ENCODE data around the gene SLC24A3.

The SLC24A3 gene

GRCh38 chr20:19460386-19460785 is 247.9 kb downstream of the SLC24A3 start:
- H3K4me3 ChIP-seq (replicated peaks; ENCODE audit: low read depth, low read length): no peak overlapping the region
- peak; percentile 8 for DNase-seq (ENCODE audit: low read depth)
- TF ChIP-seq CTCF (IDR thresholded peaks at IDR 0.05; ENCODE audit: low read length, missing control alignments): no peak

DNA sequence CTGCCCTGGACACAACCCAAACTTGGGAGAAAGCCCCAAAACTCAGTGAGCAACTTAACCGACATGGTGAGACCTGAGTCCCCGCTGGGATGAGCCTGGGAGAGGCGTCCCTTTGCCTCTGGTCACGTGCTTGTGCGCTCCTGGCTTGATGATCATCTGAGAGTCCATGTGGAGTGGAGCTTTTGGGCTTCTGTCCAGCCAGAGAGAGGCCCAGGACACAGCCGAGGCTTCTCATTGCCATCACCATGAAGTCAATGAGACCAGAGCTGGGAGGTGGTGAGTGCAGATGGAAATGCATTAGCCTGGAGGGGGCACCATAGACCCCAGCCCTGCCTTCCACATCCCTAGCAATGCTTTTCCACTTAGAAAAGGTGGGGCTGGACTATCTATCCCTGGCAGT is 250.0 kb downstream of the SLC24A3 start:
- no peak for TF ChIP-seq CTCF (IDR thresholded peaks at IDR 0.05; ENCODE audit: low read length, missing control alignments)
- H3K4me3 ChIP-seq (replicated peaks; ENCODE audit: low read depth, low read length): no peak overlapping the region
- DNase-seq (ENCODE audit: low read depth): no peak

- no peak for TF ChIP-seq CTCF (IDR thresholded peaks at IDR 0.05; ENCODE audit: low read length, missing control alignments)
- no peak for DNase-seq (ENCODE audit: low read depth)
- no peak overlapping the region for H3K4me3 ChIP-seq (replicated peaks; ENCODE audit: low read depth, low read length)
Observed at GRCh38 chr20:19463597-19463996, 251.2 kb downstream of the SLC24A3 start.

DNA sequence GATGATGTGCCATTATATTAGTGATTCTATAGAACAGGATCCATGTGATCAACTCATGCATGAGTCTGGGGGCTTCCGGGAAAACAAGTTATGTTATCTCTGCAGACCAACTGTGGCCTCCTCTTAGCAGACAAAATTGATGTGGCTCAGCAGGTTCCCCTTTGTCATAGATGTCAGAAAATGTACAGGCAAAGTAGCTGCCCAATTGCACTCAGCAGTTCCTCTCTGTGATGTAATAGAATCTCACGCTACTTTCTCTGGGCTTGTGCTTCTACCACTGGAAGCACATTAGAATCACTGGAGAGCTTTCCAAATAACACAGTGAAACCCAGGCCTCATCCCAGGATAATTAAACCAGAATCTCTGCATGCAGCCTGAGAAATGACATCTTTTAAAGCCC is 253.1 kb downstream of the SLC24A3 start:
- DNase-seq (ENCODE audit: low read depth): no peak
- no peak for TF ChIP-seq CTCF (IDR thresholded peaks at IDR 0.05; ENCODE audit: low read length, missing control alignments)
- no peak overlapping the region for H3K4me3 ChIP-seq (replicated peaks; ENCODE audit: low read depth, low read length)

DNA sequence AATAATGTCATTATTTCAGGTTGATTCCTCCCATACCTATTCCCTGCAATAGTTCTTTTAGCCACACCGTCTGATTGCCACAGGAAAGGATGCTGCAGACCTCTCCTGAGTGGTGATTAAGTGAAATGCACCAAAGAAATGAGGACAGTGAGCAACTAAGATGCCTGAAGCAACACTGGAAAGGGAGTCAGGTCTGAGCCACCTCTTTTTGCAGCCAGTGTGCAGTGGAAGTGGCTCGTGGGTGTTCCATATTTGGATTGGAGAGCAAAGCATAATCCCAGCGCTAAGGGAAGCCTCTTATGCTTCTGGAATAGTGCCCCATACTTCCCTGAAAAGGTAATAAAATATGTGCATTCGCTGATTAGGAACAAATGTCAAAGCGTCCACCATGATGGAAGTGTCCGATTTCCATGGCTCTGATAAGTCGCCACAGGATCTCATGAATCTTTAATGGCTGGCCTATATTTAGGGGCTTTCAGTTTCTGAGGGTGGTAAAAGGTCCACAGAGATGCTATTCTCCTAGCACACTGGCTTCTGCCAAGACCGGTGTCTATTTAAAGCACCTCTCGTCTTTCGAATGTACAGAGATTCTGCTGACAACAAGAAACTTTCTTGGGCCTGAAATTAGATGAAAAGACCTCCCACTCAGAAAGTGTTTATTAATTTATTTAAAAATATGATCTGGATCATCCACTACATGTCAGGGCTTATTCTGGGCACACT is 253.9 kb downstream of the SLC24A3 start:
- TF ChIP-seq CTCF (IDR thresholded peaks at IDR 0.05; ENCODE audit: low read length, missing control alignments): no peak

GRCh38 chr20:19473216-19473921 is 260.9 kb downstream of the SLC24A3 start:
- no peak for DNase-seq (ENCODE audit: low read depth)
- H3K4me3 ChIP-seq (replicated peaks; ENCODE audit: low read depth, low read length): no peak overlapping the region
- TF ChIP-seq CTCF (IDR thresholded peaks at IDR 0.05; ENCODE audit: low read length, missing control alignments): no peak

More for the DNA sequence above, 253.9 kb downstream of the SLC24A3 start:
- no peak overlapping the region for H3K4me3 ChIP-seq (replicated peaks; ENCODE audit: low read depth, low read length)
- no peak for DNase-seq (ENCODE audit: low read depth)

Measured in fibroblast of pulmonary artery (primary cell).